GM12864 (cell line): ENCODE data around the gene AK3.
"Not testable (repeated sequence)": the region's sequence is repeated elsewhere in the genome, so short reads cannot be mapped to it uniquely, and the experiment has no call there.

Experiments
- DNase-seq: peaks from one replicate; pipeline ENCODE4 v3.0.0-alpha.2; 2011; ENCODE audit warnings: low read depth
- H3K4me3 ChIP-seq: 2 replicates; pipeline ENCODE4 v1.5.1; 2011; ENCODE audit warnings: mild to moderate bottlenecking, low read depth, low read length, control low read depth
- TF ChIP-seq, protein P1 (sequence below): IDR thresholded peaks from 2 replicates; pipeline ENCODE4 v1.5.1; 2011; ENCODE audit warnings: low read depth, mild to moderate bottlenecking, moderate library complexity, low read length, control low read depth, inconsistent platforms; ENCODE audit errors: missing control alignments

Gene AK3

DNA sequence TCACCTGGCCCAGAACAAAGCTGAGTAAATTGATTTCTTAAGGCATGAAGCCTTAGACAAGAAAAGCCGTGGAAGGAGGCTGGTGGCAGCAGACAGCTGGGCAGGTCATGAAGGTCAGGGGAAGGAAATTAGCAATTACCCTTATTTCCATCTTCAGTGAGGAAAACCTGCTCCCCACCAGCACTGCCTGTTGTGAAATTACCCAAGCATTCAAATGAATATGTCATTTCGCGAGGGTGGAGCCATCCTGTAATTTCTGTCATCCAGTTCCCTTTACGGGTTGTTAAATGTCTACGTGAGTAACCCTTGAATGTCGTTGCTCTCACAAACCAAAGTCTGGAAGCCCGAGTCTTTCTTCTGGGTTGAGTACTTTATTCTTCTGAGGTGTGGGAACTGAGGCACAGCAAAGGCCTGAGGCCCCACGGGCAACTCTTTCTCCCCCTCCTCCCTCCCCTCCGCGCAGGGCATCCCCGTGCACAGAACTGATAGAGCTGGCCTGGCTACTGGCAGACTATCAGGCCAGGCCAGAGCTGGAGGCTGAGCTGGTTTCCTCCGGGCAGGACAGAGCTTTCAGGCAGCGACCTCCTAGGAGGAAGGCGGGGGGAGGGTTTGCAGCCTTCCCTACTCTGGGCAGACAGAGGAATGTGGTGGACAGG is 22.0 kb upstream of the AK3 start:
- no peak for DNase-seq
- H3K4me3 ChIP-seq: peak overlapping the region; percentile 48
- TF ChIP-seq, protein P1, sequence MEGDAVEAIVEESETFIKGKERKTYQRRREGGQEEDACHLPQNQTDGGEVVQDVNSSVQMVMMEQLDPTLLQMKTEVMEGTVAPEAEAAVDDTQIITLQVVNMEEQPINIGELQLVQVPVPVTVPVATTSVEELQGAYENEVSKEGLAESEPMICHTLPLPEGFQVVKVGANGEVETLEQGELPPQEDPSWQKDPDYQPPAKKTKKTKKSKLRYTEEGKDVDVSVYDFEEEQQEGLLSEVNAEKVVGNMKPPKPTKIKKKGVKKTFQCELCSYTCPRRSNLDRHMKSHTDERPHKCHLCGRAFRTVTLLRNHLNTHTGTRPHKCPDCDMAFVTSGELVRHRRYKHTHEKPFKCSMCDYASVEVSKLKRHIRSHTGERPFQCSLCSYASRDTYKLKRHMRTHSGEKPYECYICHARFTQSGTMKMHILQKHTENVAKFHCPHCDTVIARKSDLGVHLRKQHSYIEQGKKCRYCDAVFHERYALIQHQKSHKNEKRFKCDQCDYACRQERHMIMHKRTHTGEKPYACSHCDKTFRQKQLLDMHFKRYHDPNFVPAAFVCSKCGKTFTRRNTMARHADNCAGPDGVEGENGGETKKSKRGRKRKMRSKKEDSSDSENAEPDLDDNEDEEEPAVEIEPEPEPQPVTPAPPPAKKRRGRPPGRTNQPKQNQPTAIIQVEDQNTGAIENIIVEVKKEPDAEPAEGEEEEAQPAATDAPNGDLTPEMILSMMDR: no peak

DNA sequence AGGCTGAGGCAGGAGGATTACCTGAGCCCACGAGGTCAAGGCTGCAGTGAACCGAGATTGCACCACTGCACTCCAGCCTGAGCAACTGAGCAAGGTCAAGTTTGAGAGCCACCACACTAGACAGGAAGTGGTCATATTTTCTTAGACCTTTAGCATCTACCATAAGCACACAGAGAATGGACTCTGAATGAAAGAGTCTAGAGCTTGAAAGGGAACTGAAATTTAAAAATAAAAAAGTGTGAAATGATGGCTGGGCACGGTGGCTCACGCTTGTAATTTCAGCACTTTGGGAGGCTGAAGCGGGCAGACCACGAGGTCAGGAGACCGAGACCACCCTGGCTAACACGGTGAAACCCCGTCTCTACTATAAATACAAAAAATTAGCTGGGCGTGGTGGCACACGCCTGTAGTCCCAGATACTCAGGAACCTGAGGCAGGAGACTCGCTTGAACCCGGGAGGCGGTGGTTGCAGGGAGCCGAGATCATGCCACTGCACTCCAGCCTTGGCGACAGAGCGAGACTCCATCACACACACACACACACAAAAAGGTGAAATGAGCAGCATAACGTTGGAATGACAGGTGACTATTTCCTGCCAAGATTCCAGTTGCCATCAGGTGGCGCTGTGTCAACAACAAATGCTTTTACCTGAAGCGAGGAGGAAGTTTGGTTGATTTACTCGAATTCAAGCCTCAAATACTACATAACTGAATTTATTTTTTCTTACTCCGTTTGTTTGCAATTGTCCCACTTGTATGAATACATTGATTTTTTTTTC is 21.3 kb upstream of the AK3 start:
- DNase-seq: peak; percentile 80
- TF ChIP-seq, protein P1: peak; percentile 82
- H3K4me3 ChIP-seq: peak overlapping the region; percentile 48

DNA sequence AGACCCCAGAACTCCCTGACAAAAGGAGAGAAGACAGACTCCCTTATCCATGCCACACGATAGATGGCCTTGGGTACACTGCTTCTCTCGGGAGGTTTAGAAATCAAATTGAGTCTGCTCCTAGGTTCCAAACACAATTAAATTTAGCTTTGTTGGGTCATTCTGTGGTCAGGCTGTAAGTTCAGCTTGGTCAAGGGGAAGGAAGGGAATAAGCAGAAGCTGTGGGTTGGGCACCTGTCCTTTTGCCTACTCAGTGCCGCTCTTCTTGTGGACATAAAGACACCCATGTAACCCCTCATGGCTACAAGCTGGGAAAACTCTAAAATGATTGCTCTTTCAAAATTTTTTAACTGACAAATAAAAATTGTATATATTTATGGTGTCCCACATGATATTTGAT is 19.1 kb upstream of the AK3 start:
- H3K4me3 ChIP-seq: no peak overlapping the region
- DNase-seq: no peak
- TF ChIP-seq, protein P1: no peak

DNA sequence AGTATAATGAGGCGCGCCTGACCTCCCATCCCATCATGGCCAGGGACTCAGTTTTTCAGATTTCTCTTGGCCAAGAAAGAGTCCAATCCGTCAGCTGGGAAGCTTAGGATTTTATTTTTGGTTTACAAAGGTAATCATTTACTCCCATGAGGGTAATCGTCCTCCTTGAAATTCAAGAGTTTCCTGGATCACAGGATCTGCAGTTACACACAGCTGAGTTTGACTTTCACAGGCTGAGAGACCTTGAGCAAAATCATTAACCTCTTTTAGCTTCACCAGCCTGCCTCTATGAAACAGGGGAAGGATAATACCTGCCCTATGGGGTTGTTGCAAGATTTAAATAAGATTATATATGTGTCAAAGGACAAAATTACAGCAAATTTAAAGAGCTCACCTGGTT is 15.4 kb upstream of the AK3 start:
- TF ChIP-seq, protein P1: no peak
- H3K4me3 ChIP-seq: no peak overlapping the region
- DNase-seq: no peak

DNA sequence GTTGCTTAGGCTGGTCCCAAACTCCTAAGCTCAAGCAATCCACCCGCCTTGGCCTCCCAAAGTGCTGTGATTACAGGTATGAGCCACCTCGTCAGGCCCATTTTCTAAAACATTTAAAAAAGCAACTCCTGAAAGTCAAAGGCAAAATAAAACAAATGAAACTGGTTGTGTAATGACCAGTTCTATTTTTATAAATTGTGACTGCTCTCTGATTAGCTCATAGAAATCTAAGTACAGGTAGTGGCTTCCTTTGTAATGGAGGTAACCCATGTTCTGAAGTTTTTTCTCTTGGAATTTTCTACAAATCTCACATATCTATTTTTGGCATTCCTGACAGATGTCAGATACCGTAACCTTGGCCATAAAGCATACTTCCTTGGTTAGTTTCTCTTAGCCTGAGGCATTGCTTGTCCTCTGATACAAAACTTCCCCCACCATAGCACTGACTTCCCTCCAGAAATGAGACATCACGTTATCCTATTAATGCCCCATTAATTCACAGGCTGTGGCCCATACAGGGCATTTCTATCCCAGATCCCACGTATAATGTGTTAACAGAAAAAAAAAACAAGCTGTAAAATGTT is 14.1 kb upstream of the AK3 start:
- DNase-seq: no peak
- no peak overlapping the region for H3K4me3 ChIP-seq
- TF ChIP-seq, protein P1: no peak

DNA sequence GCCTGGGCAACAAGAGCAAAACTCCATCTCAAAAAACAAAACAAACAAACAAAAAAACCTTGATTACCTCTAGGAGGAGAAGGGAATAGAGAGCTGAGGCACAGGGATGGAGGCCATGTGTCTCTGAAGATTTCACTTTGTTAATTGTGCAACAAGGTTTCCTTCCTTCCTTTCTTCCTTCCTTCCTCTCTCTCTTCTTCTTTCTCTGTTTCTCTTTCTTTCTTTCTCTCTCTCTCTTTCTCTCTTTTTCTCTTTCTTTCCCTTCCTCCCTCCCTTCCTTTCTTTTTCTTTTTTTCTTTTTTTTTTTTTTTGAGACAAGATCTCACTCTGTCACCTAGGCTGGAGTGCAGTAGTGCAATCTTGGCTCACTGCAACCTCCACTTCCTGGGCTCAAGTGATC is 13.5 kb upstream of the AK3 start:
- DNase-seq, H3K4me3 ChIP-seq: not testable (repeated sequence)

DNA sequence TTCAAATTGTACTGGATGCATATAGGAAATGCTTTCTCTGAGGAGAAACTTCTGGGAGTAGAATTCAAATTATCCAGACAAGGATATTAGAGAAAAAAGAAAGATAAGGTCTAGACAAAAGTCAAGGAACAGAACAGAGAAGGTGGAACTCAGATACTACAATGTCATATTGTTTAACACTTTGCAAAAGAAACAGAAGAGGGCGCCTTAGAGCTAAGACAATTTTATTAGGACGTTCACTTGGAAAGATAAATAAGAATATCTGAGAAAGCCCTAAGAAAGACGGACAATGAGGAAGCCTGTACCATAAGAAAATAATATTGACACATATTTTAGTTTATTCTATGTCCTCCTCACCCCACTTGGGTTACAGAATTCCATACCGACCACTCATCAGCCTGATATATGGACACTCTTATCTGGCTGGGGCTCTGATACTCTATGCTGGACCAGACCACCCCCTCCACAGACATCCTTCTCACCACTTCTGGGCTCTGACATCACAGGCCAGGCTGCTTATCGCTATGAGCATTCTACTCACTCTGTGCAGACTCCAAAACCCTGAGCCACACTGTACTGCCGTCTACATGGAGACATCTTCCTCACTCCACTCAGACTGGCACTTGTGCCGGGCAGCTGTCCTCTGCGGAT is 9.1 kb upstream of the AK3 start:
- TF ChIP-seq, protein P1: peak; percentile 57
- H3K4me3 ChIP-seq: no peak overlapping the region
- no peak for DNase-seq
